HCT116 (cell line): ENCODE results near the gene PRUNE1. TPM values are rescaled to one million over a fixed set of nuclear protein-coding genes. Genes with fewer than 3 reads are reported as not detected.

Source experiments
- ATAC-seq: fragments of 200-7000 bp; cut with Tn5 transposase; 2 replicates; pipeline ENCODE4 v1.9.1; 2020; ENCODE audit warnings: mild to moderate bottlenecking, moderate library complexity
- BruUV-seq: library from RNA; stranded (reverse); fragments of 400-500 nt; replicated peaks from 2 replicates; lab custom pipeline; 2021; lab: Mats Ljungman, UMichigan
- CTCF ChIA-PET: fragments of 300-600 bp; sonication (Branson Sonifier 250); formaldehyde crosslinking; loops from one replicate; lab custom pipeline; 2021; ENCODE audit warnings: antibody characterized with exemption; lab: Charles Lee
- POLR2A ChIA-PET: fragments of 300-600, 350-600 bp; sonication (Branson Sonifier 250); formaldehyde crosslinking; loops from one replicate; lab custom pipeline; 2021; ENCODE audit warnings: antibody characterized with exemption; lab: Charles Lee
- RAD21 ChIA-PET, 2 experiments: fragments of 300-600 bp; sonication (Branson Sonifier 250); formaldehyde crosslinking; loops; one replicate each; lab custom pipeline; 2023; ENCODE audit warnings: low total read pairs in 2 of 2; ENCODE audit not compliant: uncharacterized antibody in 2 of 2, unreplicated experiment in 2 of 2, low non-redundant PET in 1 of 2; lab: Charles Lee
- DNase-seq: peaks from one replicate; pipeline ENCODE4 v3.0.0-alpha.2; 2010; ENCODE audit warnings: low read depth, low spot score
- H2AFZ ChIP-seq: fragments of 200-600 bp; shearing (Covaris generic), sonication (generic); 2 replicates; pipeline ENCODE4 v1.6.1; 2017; ENCODE audit warnings: low read depth, mixed run types, mixed read lengths, antibody characterized with exemption, low read length; ENCODE audit not compliant: poor library complexity, severe bottlenecking
- H3K27ac ChIP-seq: 2 replicates; pipeline ENCODE4 v1.5.1; 2012; ENCODE audit warnings: low read depth, low read length
- H3K27me3 ChIP-seq: fragments of 200-600 bp; sonication (generic); 2 replicates; pipeline ENCODE4 v1.6.1; 2016; ENCODE audit warnings: mixed run types, low read length, mixed read lengths; ENCODE audit not compliant: insufficient read depth
- H3K36me3 ChIP-seq, 2 experiments: fragments of 200-500 bp in 1 of 2; fragments of 200-600 bp in 1 of 2; sonication (Bioruptor generic) in 1 of 2; sonication (generic) in 1 of 2; 2 replicates each; pipeline versions ENCODE4 v1.5.1 to v1.6.1; 2014 to 2016; ENCODE audit warnings: low read length in 2 of 2, inconsistent platforms in 1 of 2, mixed read lengths in 1 of 2, mixed run types in 1 of 2; ENCODE audit not compliant: insufficient read depth in 2 of 2, control insufficient read depth in 1 of 2
- H3K4me1 ChIP-seq, 2 experiments: fragments of 200-600 bp in 1 of 2; sonication (generic) in 1 of 2; 2 replicates each; pipeline versions ENCODE4 v1.5.1 to v1.6.1; 2012 to 2017; ENCODE audit warnings: low read length in 2 of 2, inconsistent platforms in 1 of 2, mild to moderate bottlenecking in 1 of 2, mixed read lengths in 1 of 2, mixed run types in 1 of 2, moderate library complexity in 1 of 2; ENCODE audit not compliant: insufficient read depth in 2 of 2, control insufficient read depth in 1 of 2
- H3K4me2 ChIP-seq: fragments of 200-600 bp; sonication (generic); 2 replicates; pipeline ENCODE4 v1.6.1; 2017; ENCODE audit warnings: mixed run types, low read length, mixed read lengths
- H3K4me3 ChIP-seq, 2 experiments: fragments of 200-600 bp in 1 of 2; sonication (generic) in 1 of 2; replicated peaks in 1 of 2; 2 replicates each; pipeline ENCODE4 v1.5.1; 2011 to 2016; ENCODE audit warnings: low read length in 2 of 2, control low read depth in 1 of 2, low read depth in 1 of 2, mild to moderate bottlenecking in 1 of 2, mixed read lengths in 1 of 2, mixed run types in 1 of 2
- H3K79me2 ChIP-seq: fragments of 200-600 bp; sonication (generic); 2 replicates; pipeline ENCODE4 v1.6.1; 2017; ENCODE audit warnings: mild to moderate bottlenecking, mixed run types, low read length, moderate library complexity, mixed read lengths; ENCODE audit not compliant: insufficient read depth
- H3K9ac ChIP-seq: fragments of 200-600 bp; sonication (generic); 2 replicates; pipeline ENCODE4 v1.6.1; 2016; ENCODE audit warnings: low read length, mixed read lengths
- H3K9me2 ChIP-seq: fragments of 200-600 bp; sonication (generic), shearing (Covaris generic); 2 replicates; pipeline ENCODE4 v1.6.1; 2017; ENCODE audit warnings: mixed run types, mild to moderate bottlenecking, moderate library complexity; ENCODE audit not compliant: insufficient read depth
- H3K9me3 ChIP-seq, 2 experiments: fragments of 200-500 bp in 1 of 2; fragments of 200-600 bp in 1 of 2; sonication (Bioruptor generic) in 1 of 2; sonication (generic) in 1 of 2; 2 replicates each; pipeline ENCODE4 v1.6.1; 2014 to 2017; ENCODE audit warnings: low read length in 2 of 2, mixed read lengths in 2 of 2, inconsistent platforms in 1 of 2, low read depth in 1 of 2, mild to moderate bottlenecking in 1 of 2, mixed run types in 1 of 2, moderate library complexity in 1 of 2; ENCODE audit not compliant: control insufficient read depth in 1 of 2, insufficient read depth in 1 of 2
- H4K20me1 ChIP-seq: fragments of 200-600 bp; sonication (generic), shearing (Covaris generic); 2 replicates; pipeline ENCODE4 v1.6.1; 2017; ENCODE audit warnings: mixed run types, mild to moderate bottlenecking, moderate library complexity; ENCODE audit not compliant: insufficient read depth
- CEBPB ChIP-seq: IDR thresholded peaks from 2 replicates; pipeline ENCODE4 v1.6.1; 2012; ENCODE audit warnings: low read depth
- EGR1 ChIP-seq: IDR thresholded peaks from 2 replicates; pipeline ENCODE4 v1.6.1; 2012; ENCODE audit warnings: low read depth
- EZH2phosphoT487 ChIP-seq: fragments of 200-600 bp; IDR thresholded peaks from 2 replicates; pipeline ENCODE4 v1.6.1; 2018; ENCODE audit warnings: antibody characterized with exemption, borderline replicate concordance
- POLR2A ChIP-seq: IDR thresholded peaks from 2 replicates; pipeline ENCODE4 v1.7.0; 2011; ENCODE audit warnings: borderline replicate concordance; ENCODE audit not compliant: insufficient read depth, insufficient read length; ENCODE audit errors: extremely low read depth
- REST ChIP-seq: IDR thresholded peaks from 2 replicates; pipeline ENCODE4 v1.6.1; 2012; ENCODE audit warnings: low read depth
- SIN3A ChIP-seq: IDR thresholded peaks from 2 replicates; pipeline ENCODE4 v1.6.1; 2012; ENCODE audit warnings: low read depth
- SP1 ChIP-seq: IDR thresholded peaks from 2 replicates; pipeline ENCODE4 v1.6.1; 2012; ENCODE audit warnings: low read depth
- TCF7L2 ChIP-seq: IDR thresholded peaks from 2 replicates; pipeline ENCODE4 v1.7.0; 2011; ENCODE audit warnings: borderline replicate concordance, inconsistent platforms; ENCODE audit not compliant: insufficient read depth, insufficient read length; ENCODE audit errors: extremely low read depth
- ZFX ChIP-seq: fragments of 450-650 bp; IDR thresholded peaks from 2 replicates; pipeline ENCODE4 v1.6.1; 2017
- ZNF274 ChIP-seq: fragments of 200-500 bp; sonication (Bioruptor generic); IDR thresholded peaks from 2 replicates; pipeline ENCODE4 v1.6.1; 2014; ENCODE audit warnings: mild to moderate bottlenecking, low read depth, low read length, inconsistent platforms
- intact Hi-C: fragments of 100-400 bp; cut with micrococcal nuclease; formaldehyde crosslinking; loops from 2 replicates; pipeline ENCODE4 v1.10.0; 2022
- total RNA-seq: library from RNA; stranded (reverse); gene quantifications from one replicate; pipeline ENCODE4 v1.2.1, GENCODE V29; 2021; ENCODE audit not compliant: unreplicated experiment
- TF ChIP-seq, protein P1 (sequence below): IDR thresholded peaks from 2 replicates; pipeline ENCODE4 v1.6.1; 2012

PRUNE1 gene
- total RNA-seq, 1 experiment from 2014 or later = 20.2 TPM

DNA sequence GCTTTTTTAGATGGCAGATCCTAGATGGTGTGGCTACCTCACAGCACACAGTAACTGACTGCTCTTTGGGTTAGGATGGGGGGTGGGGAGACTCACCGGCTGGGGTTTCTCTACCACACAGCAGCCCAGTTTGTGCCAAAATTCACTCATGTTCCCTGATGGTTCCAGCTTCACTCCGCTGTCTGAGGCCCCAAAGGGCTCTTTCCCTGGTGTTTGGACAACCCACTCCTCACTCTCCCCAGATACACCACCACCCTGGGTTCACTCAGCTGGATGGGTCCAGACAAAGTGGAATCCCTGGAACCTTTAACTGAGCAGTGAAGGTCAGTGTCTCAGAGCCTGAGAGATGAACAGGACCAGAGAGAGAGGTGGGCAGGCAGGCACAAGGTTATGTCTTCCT lies 47.3 kb downstream of the PRUNE1 start:
- ChIA-PET POLR2A (no interaction called here), CTCF (no interaction called here)
- intact Hi-C loops = loop anchor here (5.0 kb wide), 1 partner anchor 33 kb away; no protein-coding TSS in a partner anchor
- Histone ChIP-seq H3K9ac (no peak overlapping the region), H3K9me3 (no peaks in the 10 kb centered on the region), H3K4me1 (peaks cover 18 to 41% of the 10 kb centered on the region in 2 experiments), H3K4me3 (no peak overlapping the region), H4K20me1 (no peaks in the 10 kb centered on the region; the same call in 1 of the 2 replicates), H3K27ac (no peak overlapping the region)
- ATAC-seq (no peak), DNase-seq (no peak)
- TF ChIP-seq SIN3A = no peak
- TF ChIP-seq REST = no peak
- no peak for TF ChIP-seq TCF7L2
- no peak for TF ChIP-seq EGR1
- no peak for TF ChIP-seq SP1
- TF ChIP-seq, protein P1, sequence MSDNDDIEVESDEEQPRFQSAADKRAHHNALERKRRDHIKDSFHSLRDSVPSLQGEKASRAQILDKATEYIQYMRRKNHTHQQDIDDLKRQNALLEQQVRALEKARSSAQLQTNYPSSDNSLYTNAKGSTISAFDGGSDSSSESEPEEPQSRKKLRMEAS = no peak
- no peak for TF ChIP-seq EZH2phosphoT487
- TF ChIP-seq ZFX = no peak
- TF ChIP-seq POLR2A = no peak
- no peak for TF ChIP-seq ZNF274
- TF ChIP-seq CEBPB = no peak
- TF ChIP-seq, all 23 proteins: peak for 0
- Histone ChIP-seq H3K27me3 (no peaks in the 10 kb centered on the region), H3K36me3 (peaks cover 24 to 48% of the 10 kb centered on the region in 2 experiments), H2AFZ (no peak overlapping the region), H3K9me2 (no peaks in the 10 kb centered on the region), H3K4me2 (no peak overlapping the region), H3K79me2 (peaks cover 47% of the 10 kb centered on the region)
- no TSS peak for BruUV-seq
- RAD21 ChIA-PET = no interaction called here
